Astrocyte (in vitro differentiated cells and primary cell): ENCODE measurements around the gene PLCD3. TPM values are rescaled to one million over a fixed set of nuclear protein-coding genes. Genes with fewer than 3 reads are reported as not detected.

Source experiments
- DNase-seq: peaks from one replicate; pipeline ENCODE4 v3.0.0-alpha.2; 2010; ENCODE audit warnings: low read depth
- FAIRE-seq: peaks from 2 replicates; lab custom pipeline; 2011; peaks lifted over from hg19 to GRCh38; lab: Jason Lieb, UNC
- H2AFZ ChIP-seq: 2 replicates; pipeline ENCODE4 v1.6.0; 2012; ENCODE audit warnings: low read depth, low read length, inconsistent platforms
- H3K27ac ChIP-seq: 2 replicates; pipeline ENCODE4 v1.5.1; 2011; ENCODE audit warnings: low read depth, low read length, inconsistent platforms
- H3K27me3 ChIP-seq: 2 replicates; pipeline ENCODE4 v1.6.0; 2011; ENCODE audit warnings: low read length, inconsistent platforms; ENCODE audit not compliant: insufficient read depth
- H3K36me3 ChIP-seq: 2 replicates; pipeline ENCODE4 v1.5.1; 2011; ENCODE audit warnings: low read length, inconsistent platforms; ENCODE audit not compliant: insufficient read depth
- H3K4me1 ChIP-seq: 2 replicates; pipeline ENCODE4 v1.5.1; 2011; ENCODE audit warnings: low read length, inconsistent platforms; ENCODE audit not compliant: insufficient read depth
- H3K4me2 ChIP-seq: 2 replicates; pipeline ENCODE4 v1.6.0; 2012; ENCODE audit warnings: low read length, inconsistent platforms
- H3K4me3 ChIP-seq: 2 replicates; pipeline ENCODE4 v1.5.1; 2011; ENCODE audit warnings: low read depth, mild to moderate bottlenecking, low read length, inconsistent platforms; ENCODE audit not compliant: insufficient read depth
- H3K79me2 ChIP-seq: 2 replicates; pipeline ENCODE4 v1.6.0; 2012; ENCODE audit warnings: mild to moderate bottlenecking, low read length, inconsistent platforms; ENCODE audit not compliant: insufficient read depth
- H3K9ac ChIP-seq: 2 replicates; pipeline ENCODE4 v1.6.0; 2012; ENCODE audit warnings: mild to moderate bottlenecking, low read length, inconsistent platforms
- H3K9me3 ChIP-seq: 2 replicates; pipeline ENCODE4 v1.5.1; 2012; ENCODE audit warnings: low read depth, mild to moderate bottlenecking, low read length, inconsistent platforms; ENCODE audit not compliant: insufficient read depth
- H4K20me1 ChIP-seq: 2 replicates; pipeline ENCODE4 v1.6.0; 2012; ENCODE audit warnings: low read length, inconsistent platforms; ENCODE audit not compliant: insufficient read depth
- H3K27ac Mint-ChIP-seq: one replicate; pipeline ENCODE4 v1.8.0; 2021; ENCODE audit warnings: mild to moderate bottlenecking, mixed read lengths; ENCODE audit not compliant: unreplicated experiment
- H3K27me3 Mint-ChIP-seq: one replicate; pipeline ENCODE4 v1.8.0; 2021; ENCODE audit warnings: low read depth, mixed read lengths; ENCODE audit not compliant: unreplicated experiment
- H3K36me3 Mint-ChIP-seq: one replicate; pipeline ENCODE4 v1.8.0; 2021; ENCODE audit warnings: low read depth, mixed read lengths; ENCODE audit not compliant: unreplicated experiment
- H3K4me1 Mint-ChIP-seq: one replicate; pipeline ENCODE4 v1.8.0; 2021; ENCODE audit warnings: low read depth, mixed read lengths; ENCODE audit not compliant: unreplicated experiment
- H3K4me3 Mint-ChIP-seq: one replicate; pipeline ENCODE4 v1.8.0; 2021; ENCODE audit warnings: mild to moderate bottlenecking, moderate library complexity, mixed read lengths; ENCODE audit not compliant: unreplicated experiment
- H3K9me3 Mint-ChIP-seq: one replicate; pipeline ENCODE4 v1.8.0; 2021; ENCODE audit warnings: mild to moderate bottlenecking, mixed read lengths; ENCODE audit not compliant: unreplicated experiment
- CTCF ChIP-seq: IDR thresholded peaks from 2 replicates; pipeline ENCODE4 v1.5.1; 2011; ENCODE audit warnings: low read depth, mild to moderate bottlenecking, inconsistent platforms, low read length, moderate library complexity; ENCODE audit not compliant: insufficient read depth
- EZH2 ChIP-seq: IDR thresholded peaks from 2 replicates; pipeline ENCODE4 v1.6.1; 2012; ENCODE audit warnings: mild to moderate bottlenecking, low read length, inconsistent platforms; ENCODE audit not compliant: insufficient read depth
- total RNA-seq: library from RNA; stranded (reverse); gene quantifications from 2 replicates; pipeline ENCODE4 v1.2.1, GENCODE V29; 2021

The PLCD3 gene
- total RNA-seq, 1 donor from 2014 or later, result 92.0 TPM

- no peak for FAIRE-seq
- peaks cover 9% of the 10 kb centered on the region for H3K4me1 Mint-ChIP-seq
- no peaks in the 10 kb centered on the region for H3K27me3 Mint-ChIP-seq
Observed at GRCh38 chr17:45150911-45151809, 18.8 kb upstream of the PLCD3 start.

GRCh38 chr17:45149669-45150664, 17.7 kb upstream of the PLCD3 start:
- Histone ChIP-seq H3K36me3 (no peaks in the 10 kb centered on the region), H3K9ac (peak overlapping the region; percentile 91), H3K4me1 (peaks cover 18% of the 10 kb centered on the region), H2AFZ (peak overlapping the region; percentile 19), H3K27ac (peak overlapping the region; percentile 77), H3K79me2 (peaks cover 36% of the 10 kb centered on the region), H3K27me3 (no peaks in the 10 kb centered on the region), H3K4me2 (peak overlapping the region; percentile 94), H3K9me3 (no peaks in the 10 kb centered on the region), H4K20me1 (peaks cover 34% of the 10 kb centered on the region), H3K4me3 (peak overlapping the region; percentile 94)
- no peaks in the 10 kb centered on the region for H3K9me3 Mint-ChIP-seq
- no peak for TF ChIP-seq CTCF
- no peak for TF ChIP-seq EZH2
- no peak for FAIRE-seq
- peaks cover 3% of the 10 kb centered on the region for H3K36me3 Mint-ChIP-seq
- peak; percentile 34 for DNase-seq
- H3K27ac Mint-ChIP-seq, result peak overlapping the region; percentile 88
- H3K27me3 Mint-ChIP-seq, result no peaks in the 10 kb centered on the region
- peak overlapping the region; percentile 98 for H3K4me3 Mint-ChIP-seq
- H3K4me1 Mint-ChIP-seq, result peaks cover 9% of the 10 kb centered on the region

More at GRCh38 chr17:45150911-45151809, 18.8 kb upstream of the PLCD3 start:
- peak overlapping the region; percentile 94 for H3K4me3 ChIP-seq
- H3K27me3 ChIP-seq, result no peaks in the 10 kb centered on the region
- H3K36me3 Mint-ChIP-seq, result peaks cover 3% of the 10 kb centered on the region
- peak overlapping the region; percentile 91 for H3K9ac ChIP-seq
- H3K27ac Mint-ChIP-seq, result peak overlapping the region; percentile 62
- no peaks in the 10 kb centered on the region for H3K36me3 ChIP-seq
- no peak overlapping the region for H3K27ac ChIP-seq
- no peak for DNase-seq
- H3K9me3 ChIP-seq, result no peaks in the 10 kb centered on the region
- H3K4me3 Mint-ChIP-seq, result peak overlapping the region; percentile 98
- H3K79me2 ChIP-seq, result peaks cover 43% of the 10 kb centered on the region
- peak overlapping the region; percentile 94 for H3K4me2 ChIP-seq
- H3K4me1 ChIP-seq, result peaks cover 18% of the 10 kb centered on the region
- no peak overlapping the region for H2AFZ ChIP-seq
- H4K20me1 ChIP-seq, result peaks cover 34% of the 10 kb centered on the region
- no peak for TF ChIP-seq CTCF
- no peak for TF ChIP-seq EZH2
- H3K9me3 Mint-ChIP-seq, result no peaks in the 10 kb centered on the region
